HT1080 (cell line): ENCODE data around the gene CDC123. TPM values are rescaled to one million over a fixed set of nuclear protein-coding genes. Genes with fewer than 3 reads are reported as not detected.
"Not testable (repeated sequence)": the region's sequence is repeated elsewhere in the genome, so short reads cannot be mapped to it uniquely, and the experiment has no call there.

Source experiments
- DNase-seq: peaks from one replicate; pipeline ENCODE4 v3.0.0-alpha.2; 2015; ENCODE audit warnings: low read depth
- total RNA-seq: library from RNA; depleted of rRNA; stranded (reverse); fragments of >200 nt; shearing (Covaris generic); gene quantifications from 2 replicates; pipeline ENCODE4 v1.2.3, GENCODE V29; 2014; rRNA removed

CDC123 gene
- total RNA-seq, 1 experiment from 2014 or later = 469 TPM

- DNase-seq = not testable (repeated sequence)
Observed at GRCh38 chr10:12297784-12298183, 101.8 kb downstream of the CDC123 start.

DNA sequence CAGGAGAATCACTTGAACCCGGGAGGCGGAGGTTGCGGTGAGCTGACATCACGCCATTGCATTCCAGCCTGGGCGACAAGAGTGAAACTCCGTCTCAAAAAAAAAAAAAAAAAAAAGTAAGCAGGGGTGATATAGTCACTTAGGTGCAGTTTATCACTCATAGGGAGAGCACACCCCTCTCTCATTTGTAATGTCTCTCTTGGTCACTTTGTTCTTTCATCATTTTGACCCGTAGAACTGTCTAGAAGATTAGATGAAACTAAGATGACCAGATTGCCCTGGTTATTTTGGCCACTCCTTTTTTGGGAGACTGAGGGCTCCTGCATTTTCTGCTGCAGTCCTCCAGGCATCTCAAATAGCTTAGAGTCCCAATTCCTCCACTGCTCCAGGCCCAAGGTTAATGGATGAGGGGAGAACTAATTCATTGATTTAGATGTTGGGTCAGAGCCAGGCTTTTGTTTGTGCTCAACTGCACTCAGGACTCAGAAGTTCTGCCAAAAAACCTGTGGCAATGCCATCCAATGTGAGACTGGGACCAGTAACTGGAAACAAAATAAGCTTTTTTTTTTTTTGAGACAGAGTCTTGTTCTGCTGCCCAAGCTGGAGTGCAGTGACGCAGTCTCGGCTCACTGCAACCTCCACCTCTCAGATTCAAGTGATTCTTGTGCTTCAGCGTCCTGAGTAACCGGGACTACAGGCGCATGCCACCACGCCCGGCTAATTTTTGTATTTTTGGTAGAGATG, 103.4 kb downstream of the CDC123 start:
- no peak for DNase-seq

Other genes starting within 250 kb of the CDC123 start
- gene UPF2, start 153.4 kb upstream of the CDC123 start, total RNA-seq = 13.9 and 15.9 TPM in 2 replicates
- gene DHTKD1, start 127.2 kb upstream of the CDC123 start, total RNA-seq = 7.8 and 8.2 TPM in 2 replicates
- 2.9 and 4.9 TPM in 2 replicates for gene SEC61A2, start 66.5 kb upstream of the CDC123 start, total RNA-seq
- gene NUDT5, start 297 bp upstream of the CDC123 start, total RNA-seq = 139 and 144 TPM in 2 replicates
- 2.1 and 3.9 TPM in 2 replicates for gene CAMK1D, start 153.4 kb downstream of the CDC123 start, total RNA-seq